A549 (cell line): Measurements from ENCODE around the gene REG3G. TPM values are rescaled to one million over a fixed set of nuclear protein-coding genes. Genes with fewer than 3 reads are reported as not detected.
"Not testable (repeated sequence)": the region's sequence is repeated elsewhere in the genome, so short reads cannot be mapped to it uniquely, and the experiment has no call there.

Source experiments
- ATAC-seq, 2 experiments: fragments of 200-7000 bp in 1 of 2; fragments of >200 bp in 1 of 2; cut with Nextera tagmentation in 1 of 2; cut with Tn5 transposase in 1 of 2; 3 replicates each; pipeline versions ENCODE4 v1.8.0 to v1.9.1; 2018 to 2020; ENCODE audit warnings: mild to moderate bottlenecking in 1 of 2, moderate library complexity in 1 of 2
- CTCF ChIA-PET: fragments of 300-600 bp; sonication (Branson Sonifier 250); formaldehyde crosslinking; extraction: SDS; loops from one replicate; lab custom pipeline; 2021; ENCODE audit warnings: antibody characterized with exemption, inconsistent platforms; lab: Yijun Ruan, JAX
- POLR2A ChIA-PET: fragments of 350-600 bp; formaldehyde crosslinking; extraction: SDS; loops from one replicate; lab custom pipeline; 2021; ENCODE audit warnings: antibody characterized with exemption, inconsistent platforms; lab: Yijun Ruan, JAX
- DNase-seq, 2 experiments: peaks; one replicate each; pipeline versions ENCODE4 v3.0.0 to v3.0.0-alpha.2; 2011 to 2016; ENCODE audit warnings: low read depth in 1 of 2, low spot score in 1 of 2
- FAIRE-seq: peaks from 2 replicates; lab custom pipeline; 2011; peaks lifted over from hg19 to GRCh38; lab: Jason Lieb, UNC
- H3K27ac ChIP-seq, 2 experiments: fragments of >200 bp; sonication (Bioruptor Twin); formaldehyde crosslinking; 3 replicates each; pipeline ENCODE4 v1.5.1; 2016 to 2017
- H3K4me1 ChIP-seq: fragments of >200 bp; sonication (Bioruptor Twin); formaldehyde crosslinking; 3 replicates; pipeline ENCODE4 v1.6.1; 2016
- H3K4me2 ChIP-seq: fragments of >200 bp; sonication (Bioruptor Twin); formaldehyde crosslinking; 3 replicates; pipeline ENCODE4 v1.6.1; 2016
- H3K4me3 ChIP-seq: fragments of >200 bp; sonication (Bioruptor Twin); formaldehyde crosslinking; 3 replicates; pipeline ENCODE4 v1.5.1; 2016
- H3K9me3 ChIP-seq: fragments of >200 bp; sonication (Bioruptor Twin); formaldehyde crosslinking; 3 replicates; pipeline ENCODE4 v1.6.1; 2016
- ATOH8 ChIP-seq: fragments of 250-450 bp; sonication (Bioruptor Pico); IDR thresholded peaks from 2 replicates; pipeline ENCODE4 v1.5.0; 2020; ENCODE audit warnings: low read depth, mild to moderate bottlenecking, moderate library complexity
- CEBPB ChIP-seq, 2 experiments: fragments of >200 bp in 1 of 2; sonication (Bioruptor Twin) in 1 of 2; formaldehyde crosslinking in 1 of 2; IDR thresholded peaks; 2 replicates each; pipeline ENCODE4 v1.6.1; 2012 to 2016
- E2F6 ChIP-seq: IDR thresholded peaks from 2 replicates; pipeline ENCODE4 v1.6.1; 2012; ENCODE audit warnings: low read depth, borderline replicate concordance
- ESRRA ChIP-seq: fragments of 150-350 bp; IDR thresholded peaks from 2 replicates; pipeline ENCODE4 v1.6.1; 2014; ENCODE audit warnings: mild to moderate bottlenecking, low read length, borderline replicate concordance
- FOXS1 ChIP-seq: fragments of 250-450 bp; sonication (Bioruptor Pico); IDR thresholded peaks from 2 replicates; pipeline ENCODE4 v1.5.0; 2020; ENCODE audit warnings: mild to moderate bottlenecking, moderate library complexity
- HMGXB4 ChIP-seq: fragments of 250-450 bp; sonication (Bioruptor Pico); IDR thresholded peaks from 2 replicates; pipeline ENCODE4 v1.5.0; 2021; ENCODE audit warnings: mild to moderate bottlenecking, moderate library complexity, borderline replicate concordance
- HOXB13 ChIP-seq: fragments of 250-450 bp; sonication (Bioruptor Pico); IDR thresholded peaks from 2 replicates; pipeline ENCODE4 v1.5.0; 2020; ENCODE audit warnings: low read depth, mild to moderate bottlenecking, moderate library complexity
- KDM1A ChIP-seq: fragments of 200-600 bp; sonication (generic); IDR thresholded peaks from 2 replicates; pipeline ENCODE4 v1.6.1; 2016; ENCODE audit warnings: low read depth, mild to moderate bottlenecking
- MYC ChIP-seq: IDR thresholded peaks from 2 replicates; pipeline ENCODE4 v1.6.1; 2012; ENCODE audit warnings: mild to moderate bottlenecking, inconsistent platforms, low read length, improper control_type of control experiment, borderline replicate concordance
- NPAS2 ChIP-seq: fragments of 250-450 bp; sonication (Bioruptor Pico); IDR thresholded peaks from 2 replicates; pipeline ENCODE4 v1.8.0; 2022; ENCODE audit warnings: mild to moderate bottlenecking, moderate library complexity, borderline replicate concordance
- NR3C1 ChIP-seq: fragments of >200 bp; sonication (Bioruptor Twin); formaldehyde crosslinking; IDR thresholded peaks from 3 replicates; pipeline ENCODE4 v1.6.1; 2017
- PBX3 ChIP-seq: IDR thresholded peaks from 2 replicates; pipeline ENCODE4 v1.6.1; 2012
- RARB ChIP-seq: fragments of 250-450 bp; sonication (Bioruptor Pico); IDR thresholded peaks from 2 replicates; pipeline ENCODE4 v1.8.0; 2021; ENCODE audit warnings: mild to moderate bottlenecking, moderate library complexity
- RCOR1 ChIP-seq: fragments of 150-350 bp; IDR thresholded peaks from 2 replicates; pipeline ENCODE4 v1.6.1; 2014; ENCODE audit warnings: antibody characterized with exemption, low read length, low read depth
- RNF2 ChIP-seq: fragments of 200-600 bp; sonication (generic); IDR thresholded peaks from 2 replicates; pipeline ENCODE4 v1.6.1; 2016; ENCODE audit warnings: low read depth, mild to moderate bottlenecking, antibody characterized with exemption, moderate library complexity, borderline replicate concordance
- SREBF2 ChIP-seq: fragments of 450-650 bp; IDR thresholded peaks from 2 replicates; pipeline ENCODE4 v1.6.1; 2014; ENCODE audit warnings: mild to moderate bottlenecking, moderate library complexity
- ZNF302 ChIP-seq: fragments of 250-450 bp; sonication (Bioruptor Pico); IDR thresholded peaks from 2 replicates; pipeline ENCODE4 v1.9.0; 2021; ENCODE audit warnings: inconsistent platforms, mild to moderate bottlenecking, moderate library complexity
- WGBS: methylation state at CpG from one replicate; pipeline ENCODE4 v1.1.6; 2017; ENCODE audit errors: missing lambda C conversion rate; 5-methylcytosine and 5-hydroxymethylcytosine counted together
- polyA plus RNA-seq, 4 experiments: library from polyadenylated mRNA; depleted of rRNA in 3 of 4; stranded (reverse); fragments of >200 nt; fragmentation: RNase III in 1 of 4; extraction: RNeasy Plus Mini Kit Qiagen cat#74134 plus additional on column Dnase treatment in 1 of 4; gene quantifications; 2 replicates in 3 of 4; 3 replicates in 1 of 4; pipeline ENCODE4 v1.2.3, GENCODE V29; 2011 to 2017
- TF ChIP-seq, protein P1 (sequence below): fragments of >200 bp; sonication (Bioruptor Twin); formaldehyde crosslinking; IDR thresholded peaks from 3 replicates; pipeline ENCODE4 v1.5.1; 2016
- TF ChIP-seq, protein P2 (sequence below): IDR thresholded peaks from 2 replicates; pipeline ENCODE4 v1.6.1; 2012

The REG3G gene
- polyA plus RNA-seq, 2 of the 4 experiments (the other 2 are of a cell fraction), result not detected

DNA sequence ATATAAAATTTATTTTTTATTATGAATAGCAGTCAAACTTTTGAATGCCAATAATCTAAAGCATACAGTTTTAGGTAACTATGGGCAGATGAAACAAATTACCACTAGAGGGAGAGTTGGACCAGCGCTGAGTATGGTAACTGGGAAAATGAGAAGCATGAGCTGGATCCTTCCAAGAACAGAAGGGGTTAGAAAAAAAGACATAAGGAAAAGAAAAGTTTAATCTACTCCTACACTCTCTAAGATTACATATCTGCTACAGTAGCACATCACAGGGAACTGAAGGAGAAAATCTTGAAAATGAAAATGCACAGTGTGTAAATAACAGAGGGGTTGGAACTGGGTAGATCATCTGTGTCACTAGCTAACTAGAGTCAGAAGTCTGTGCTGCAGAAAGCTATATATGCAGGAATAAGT, 15.5 kb downstream of the REG3G start:
- Histone ChIP-seq H3K4me2 (no peak overlapping the region), H3K4me3 (no peak overlapping the region), H3K9me3 (peaks cover 6% of the 10 kb centered on the region; the same call in 2 of the 3 replicates), H3K27ac (no peak overlapping the region), H3K4me1 (no peaks in the 10 kb centered on the region)
- CTCF ChIA-PET, result interaction anchor here (0.7 to 0.8 kb wide), 2 partner anchors 503 to 823 kb away, joined by 3 read pairs; no protein-coding TSS in a partner anchor
- POLR2A ChIA-PET, result no interaction called here
- peak in 1 of 2 experiments; percentile 15 for DNase-seq
- WGBS, result 11% methylated on average over 1 of the region's 1 CpG
- TF ChIP-seq FOXS1, result no peak
- no peak for TF ChIP-seq NPAS2 (CRISPR knock-in tag)
- TF ChIP-seq, protein P1, sequence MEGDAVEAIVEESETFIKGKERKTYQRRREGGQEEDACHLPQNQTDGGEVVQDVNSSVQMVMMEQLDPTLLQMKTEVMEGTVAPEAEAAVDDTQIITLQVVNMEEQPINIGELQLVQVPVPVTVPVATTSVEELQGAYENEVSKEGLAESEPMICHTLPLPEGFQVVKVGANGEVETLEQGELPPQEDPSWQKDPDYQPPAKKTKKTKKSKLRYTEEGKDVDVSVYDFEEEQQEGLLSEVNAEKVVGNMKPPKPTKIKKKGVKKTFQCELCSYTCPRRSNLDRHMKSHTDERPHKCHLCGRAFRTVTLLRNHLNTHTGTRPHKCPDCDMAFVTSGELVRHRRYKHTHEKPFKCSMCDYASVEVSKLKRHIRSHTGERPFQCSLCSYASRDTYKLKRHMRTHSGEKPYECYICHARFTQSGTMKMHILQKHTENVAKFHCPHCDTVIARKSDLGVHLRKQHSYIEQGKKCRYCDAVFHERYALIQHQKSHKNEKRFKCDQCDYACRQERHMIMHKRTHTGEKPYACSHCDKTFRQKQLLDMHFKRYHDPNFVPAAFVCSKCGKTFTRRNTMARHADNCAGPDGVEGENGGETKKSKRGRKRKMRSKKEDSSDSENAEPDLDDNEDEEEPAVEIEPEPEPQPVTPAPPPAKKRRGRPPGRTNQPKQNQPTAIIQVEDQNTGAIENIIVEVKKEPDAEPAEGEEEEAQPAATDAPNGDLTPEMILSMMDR, result peak; percentile 28; the same call in 2 of the 3 replicates
- no peak for FAIRE-seq
- peak; percentile 56 to 70; a peak in 3 of 6 replicates for ATAC-seq

- DNase-seq, FAIRE-seq, H3K4me1 ChIP-seq, H3K4me3 ChIP-seq, H3K27ac ChIP-seq, H3K4me2 ChIP-seq, ATAC-seq, POLR2A ChIA-PET, CTCF ChIA-PET, H3K9me3 ChIP-seq: not testable (repeated sequence)
- WGBS, result 3% methylated on average over 5 of the region's 5 CpGs
These were observed 28.0 kb downstream of the REG3G start for GRCh38 chr2:79053486-79053885.

DNA sequence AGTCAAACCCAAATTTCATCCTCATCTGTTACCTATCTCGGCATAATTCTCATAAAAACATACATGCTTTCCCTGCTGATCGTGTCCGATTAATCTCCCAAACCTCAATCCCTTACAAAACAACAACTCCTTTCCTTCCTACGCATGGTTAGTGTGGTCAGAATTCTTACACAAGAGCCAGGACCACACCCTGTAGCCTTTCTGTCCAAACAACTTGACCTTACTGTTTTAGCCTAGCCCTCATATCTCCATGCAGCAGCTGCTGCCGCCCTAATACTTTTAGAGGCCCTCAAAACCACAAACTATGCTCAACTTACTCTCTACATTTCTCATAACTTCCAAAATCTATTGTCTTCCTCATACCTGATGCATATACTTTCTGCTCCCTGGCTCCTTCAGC, 29.3 kb downstream of the REG3G start:
- H3K27ac ChIP-seq, H3K9me3 ChIP-seq, FAIRE-seq, ATAC-seq, CTCF ChIA-PET, H3K4me2 ChIP-seq, H3K4me3 ChIP-seq, H3K4me1 ChIP-seq, DNase-seq, POLR2A ChIA-PET: not testable (repeated sequence)
- 30% methylated on average over 5 of the region's 5 CpGs for WGBS

- DNase-seq (no peak), ATAC-seq (no peak), FAIRE-seq (no peak)
- H3K4me3 ChIP-seq, result no peak overlapping the region
- H3K27ac ChIP-seq, result no peak overlapping the region
- no peaks in the 10 kb centered on the region for H3K9me3 ChIP-seq
- 0% methylated on average over 2 of the region's 2 CpGs for WGBS
- no peaks in the 10 kb centered on the region for H3K4me1 ChIP-seq
- no peak for TF ChIP-seq CEBPB (IDR thresholded peaks at IDR 0.05)
- TF ChIP-seq, protein P2, sequence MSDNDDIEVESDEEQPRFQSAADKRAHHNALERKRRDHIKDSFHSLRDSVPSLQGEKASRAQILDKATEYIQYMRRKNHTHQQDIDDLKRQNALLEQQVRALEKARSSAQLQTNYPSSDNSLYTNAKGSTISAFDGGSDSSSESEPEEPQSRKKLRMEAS, result no peak
- no peak for TF ChIP-seq SREBF2
- TF ChIP-seq ATOH8 (CRISPR knock-in tag), result no peak
- TF ChIP-seq RNF2, result no peak
- TF ChIP-seq E2F6, result no peak
- no peak for TF ChIP-seq PBX3
- no peak for TF ChIP-seq FOXS1
- TF ChIP-seq NR3C1, result no peak
- no peak for TF ChIP-seq HMGXB4 (CRISPR knock-in tag)
- TF ChIP-seq, protein P1, result no peak
- no peak for TF ChIP-seq KDM1A
- no peak for TF ChIP-seq RCOR1
- TF ChIP-seq HOXB13 (CRISPR knock-in tag), result no peak
- no peak for TF ChIP-seq RARB (CRISPR knock-in tag)
- no peak for TF ChIP-seq MYC
- TF ChIP-seq ESRRA, result no peak
- no peak for TF ChIP-seq ZNF302 (CRISPR knock-in tag)
- TF ChIP-seq NPAS2 (CRISPR knock-in tag), result no peak
- CTCF ChIA-PET, result no interaction called here
- POLR2A ChIA-PET, result no interaction called here
- no peak overlapping the region for H3K4me2 ChIP-seq
These were observed 39.7 kb downstream of the REG3G start for GRCh38 chr2:79065201-79065600.
